Endodermal cell (in vitro differentiated cells): ENCODE measurements around the gene ARL14. TPM values are rescaled to one million over a fixed set of nuclear protein-coding genes. Genes with fewer than 3 reads are reported as not detected.

ENCODE experiments used
- DNase-seq: peaks from one replicate; pipeline ENCODE4 v3.0.0-alpha.2; 2017
- H3K27ac ChIP-seq: 2 replicates; pipeline ENCODE4 v1.5.1; 2013; ENCODE audit warnings: mild to moderate bottlenecking, low read depth, low read length, moderate library complexity
- H3K27me3 ChIP-seq: 2 replicates; pipeline ENCODE4 v1.6.1; 2013; ENCODE audit warnings: mild to moderate bottlenecking, low read length, moderate library complexity; ENCODE audit not compliant: insufficient read depth, control insufficient read depth, poor library complexity, severe bottlenecking
- H3K36me3 ChIP-seq: 2 replicates; pipeline ENCODE4 v1.7.0; 2013; ENCODE audit warnings: mild to moderate bottlenecking, low read length, moderate library complexity; ENCODE audit not compliant: control insufficient read depth, insufficient read depth
- H3K4me1 ChIP-seq: one replicate; pipeline ENCODE4 v1.7.0; 2013; ENCODE audit warnings: low read length; ENCODE audit not compliant: control insufficient read depth, insufficient read depth
- H3K4me3 ChIP-seq: 2 replicates; pipeline ENCODE4 v1.5.1; 2013; ENCODE audit warnings: mild to moderate bottlenecking, low read length, moderate library complexity
- H3K9ac ChIP-seq: 2 replicates; pipeline ENCODE4 v1.6.1; 2013; ENCODE audit warnings: mild to moderate bottlenecking, low read length, moderate library complexity; ENCODE audit not compliant: poor library complexity, severe bottlenecking; ENCODE audit errors: extremely low read depth
- H3K9me3 ChIP-seq: 2 replicates; pipeline ENCODE4 v1.6.1; 2013; ENCODE audit warnings: mild to moderate bottlenecking, low read length, moderate library complexity; ENCODE audit not compliant: control insufficient read depth
- H3K27ac Mint-ChIP-seq: 2 replicates; pipeline ENCODE4 v1.8.0; 2020; ENCODE audit warnings: mixed read lengths
- H3K27me3 Mint-ChIP-seq: 2 replicates; pipeline ENCODE4 v1.8.0; 2021; ENCODE audit warnings: mild to moderate bottlenecking, mixed read lengths; ENCODE audit not compliant: insufficient read depth
- H3K36me3 Mint-ChIP-seq: 2 replicates; pipeline ENCODE4 v1.8.0; 2020; ENCODE audit warnings: low read depth, mixed read lengths
- H3K4me1 Mint-ChIP-seq: 2 replicates; pipeline ENCODE4 v1.8.0; 2020; ENCODE audit warnings: mixed read lengths
- H3K4me3 Mint-ChIP-seq: 2 replicates; pipeline ENCODE4 v1.8.0; 2020; ENCODE audit warnings: mild to moderate bottlenecking, moderate library complexity, mixed read lengths
- H3K9me3 Mint-ChIP-seq: 2 replicates; pipeline ENCODE4 v1.8.0; 2020; ENCODE audit warnings: mild to moderate bottlenecking, mixed read lengths
- CTCF ChIP-seq: fragments of 200-600 bp; sonication (generic); conservative IDR thresholded peaks from 2 replicates; pipeline ENCODE4 v1.5.0; 2021; ENCODE audit warnings: antibody characterized with exemption, mild to moderate bottlenecking
- WGBS, 2 experiments: methylation state at CpG; one replicate each; pipeline versions ENCODE4 v1.1.5 to v1.1.7; 2013; ENCODE audit warnings: missing lambda C conversion rate in 2 of 2, mixed read lengths in 1 of 2; ENCODE audit not compliant: insufficient coverage in 1 of 2, insufficient read length in 1 of 2; 5-methylcytosine and 5-hydroxymethylcytosine counted together
- total RNA-seq, 2 donors: library from RNA; stranded (reverse); fragmentation: NEBNext Ultra II Directional in 1 of 2; extraction: Animal tissue kit (Norgen Biotek cat#: 25700) in 1 of 2; gene quantifications; 2 replicates in 1 of 2; 3 replicates in 1 of 2; pipeline ENCODE4 v1.2.1, GENCODE V29; 2021

ARL14 gene
- total RNA-seq, 2 donors from 2014 or later, result not detected

GRCh38 chr3:160635213-160635612 is 41.7 kb upstream of the ARL14 start:
- no peak for TF ChIP-seq CTCF
- Histone ChIP-seq H3K9ac (no peak overlapping the region), H3K27ac (no peak overlapping the region), H3K4me1 (no peaks in the 10 kb centered on the region), H3K9me3 (no peaks in the 10 kb centered on the region), H3K36me3 (no peaks in the 10 kb centered on the region), H3K4me3 (no peak overlapping the region), H3K27me3 (no peaks in the 10 kb centered on the region)
- no peak overlapping the region for H3K4me3 Mint-ChIP-seq
- DNase-seq, result no peak
- H3K4me1 Mint-ChIP-seq, result peaks cover 12% of the 10 kb centered on the region
- H3K27me3 Mint-ChIP-seq, result peaks cover 5% of the 10 kb centered on the region
- H3K9me3 Mint-ChIP-seq, result no peaks in the 10 kb centered on the region
- H3K27ac Mint-ChIP-seq, result no peak overlapping the region
- H3K36me3 Mint-ChIP-seq, result no peaks in the 10 kb centered on the region

- Histone ChIP-seq H3K27ac (no peak overlapping the region), H3K27me3 (no peaks in the 10 kb centered on the region), H3K9ac (no peak overlapping the region), H3K4me3 (no peak overlapping the region), H3K36me3 (no peaks in the 10 kb centered on the region), H3K9me3 (no peaks in the 10 kb centered on the region), H3K4me1 (no peaks in the 10 kb centered on the region)
- TF ChIP-seq CTCF, result no peak
- H3K9me3 Mint-ChIP-seq, result no peaks in the 10 kb centered on the region
- H3K4me1 Mint-ChIP-seq, result peaks cover 12% of the 10 kb centered on the region
- no peaks in the 10 kb centered on the region for H3K36me3 Mint-ChIP-seq
- H3K27ac Mint-ChIP-seq, result no peak overlapping the region
- 79 to 86% methylated on average over 1 to 2 of the region's 2 CpGs for WGBS, 2 experiments
- no peak for DNase-seq
- H3K27me3 Mint-ChIP-seq, result peaks cover 6% of the 10 kb centered on the region
- H3K4me3 Mint-ChIP-seq, result no peak overlapping the region
These were observed 39.9 kb upstream of the ARL14 start for GRCh38 chr3:160637086-160637485.

GRCh38 chr3:160638184-160638583 is 38.8 kb upstream of the ARL14 start:
- no peak for TF ChIP-seq CTCF
- peaks cover 12% of the 10 kb centered on the region for H3K4me1 Mint-ChIP-seq

More at GRCh38 chr3:160638184-160638583, 38.8 kb upstream of the ARL14 start:
- H3K9me3 ChIP-seq, result no peaks in the 10 kb centered on the region
- WGBS, 2 experiments, result 93 to 100% methylated on average over 1 to 2 of the region's 2 CpGs
- no peak overlapping the region for H3K9ac ChIP-seq
- Mint-ChIP-seq H3K27me3 (peaks cover 6% of the 10 kb centered on the region), H3K36me3 (no peaks in the 10 kb centered on the region), H3K9me3 (no peaks in the 10 kb centered on the region), H3K27ac (no peak overlapping the region), H3K4me3 (no peak overlapping the region)
- H3K36me3 ChIP-seq, result no peaks in the 10 kb centered on the region
- no peaks in the 10 kb centered on the region for H3K27me3 ChIP-seq
- H3K4me1 ChIP-seq, result no peaks in the 10 kb centered on the region
- DNase-seq, result no peak
- no peak overlapping the region for H3K27ac ChIP-seq
- H3K4me3 ChIP-seq, result no peak overlapping the region
